GM12873 (cell line): ENCODE measurements around the gene IRAK2.
A peak's percentile ranks its signal among the peaks of the same experiment; 100 is the strongest.

Experiments used
- TF ChIP-seq, protein P1 (sequence below): IDR thresholded peaks from 2 replicates; pipeline ENCODE4 v1.5.1; 2012; ENCODE audit warnings: low read depth, mild to moderate bottlenecking, moderate library complexity, low read length, control low read depth; ENCODE audit not compliant: insufficient read depth; ENCODE audit errors: missing control alignments

Gene IRAK2

DNA sequence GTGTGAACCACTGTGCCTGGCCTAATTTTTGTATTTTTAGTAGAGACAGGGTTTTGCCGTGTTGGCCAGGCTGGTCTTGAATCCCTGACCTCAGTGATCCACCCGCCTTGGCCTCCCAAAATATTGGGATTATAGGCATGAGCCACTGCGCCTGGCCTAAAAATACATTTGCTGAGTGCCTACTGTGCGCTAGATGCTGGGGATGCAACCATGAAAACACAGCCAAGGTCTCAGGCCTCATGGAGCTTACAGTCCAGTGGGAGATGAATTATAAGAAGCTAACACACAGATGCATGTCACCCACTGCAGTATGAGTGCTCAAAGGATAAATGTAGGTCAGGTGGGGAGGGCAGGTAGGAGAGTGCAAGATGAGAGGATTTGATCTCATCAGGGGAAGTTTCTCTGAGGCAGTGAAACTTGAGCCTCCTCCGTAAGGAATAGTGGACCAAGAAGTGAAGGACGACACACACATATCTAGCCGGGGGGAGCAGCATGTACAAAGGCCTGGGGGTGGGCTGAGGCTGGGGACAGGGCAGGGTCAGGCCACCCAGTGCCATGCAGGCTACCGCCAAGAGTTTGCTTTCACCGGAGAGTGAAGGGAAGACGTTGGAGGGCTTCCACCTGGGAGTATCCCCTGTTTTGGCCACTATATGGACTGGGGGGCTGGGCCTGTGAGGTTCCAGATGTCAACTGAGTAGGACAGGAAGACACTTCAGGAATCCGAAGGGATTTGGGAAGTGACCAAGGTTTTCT, 24.3 kb downstream of the IRAK2 start:
- TF ChIP-seq, protein P1, sequence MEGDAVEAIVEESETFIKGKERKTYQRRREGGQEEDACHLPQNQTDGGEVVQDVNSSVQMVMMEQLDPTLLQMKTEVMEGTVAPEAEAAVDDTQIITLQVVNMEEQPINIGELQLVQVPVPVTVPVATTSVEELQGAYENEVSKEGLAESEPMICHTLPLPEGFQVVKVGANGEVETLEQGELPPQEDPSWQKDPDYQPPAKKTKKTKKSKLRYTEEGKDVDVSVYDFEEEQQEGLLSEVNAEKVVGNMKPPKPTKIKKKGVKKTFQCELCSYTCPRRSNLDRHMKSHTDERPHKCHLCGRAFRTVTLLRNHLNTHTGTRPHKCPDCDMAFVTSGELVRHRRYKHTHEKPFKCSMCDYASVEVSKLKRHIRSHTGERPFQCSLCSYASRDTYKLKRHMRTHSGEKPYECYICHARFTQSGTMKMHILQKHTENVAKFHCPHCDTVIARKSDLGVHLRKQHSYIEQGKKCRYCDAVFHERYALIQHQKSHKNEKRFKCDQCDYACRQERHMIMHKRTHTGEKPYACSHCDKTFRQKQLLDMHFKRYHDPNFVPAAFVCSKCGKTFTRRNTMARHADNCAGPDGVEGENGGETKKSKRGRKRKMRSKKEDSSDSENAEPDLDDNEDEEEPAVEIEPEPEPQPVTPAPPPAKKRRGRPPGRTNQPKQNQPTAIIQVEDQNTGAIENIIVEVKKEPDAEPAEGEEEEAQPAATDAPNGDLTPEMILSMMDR = no peak

DNA sequence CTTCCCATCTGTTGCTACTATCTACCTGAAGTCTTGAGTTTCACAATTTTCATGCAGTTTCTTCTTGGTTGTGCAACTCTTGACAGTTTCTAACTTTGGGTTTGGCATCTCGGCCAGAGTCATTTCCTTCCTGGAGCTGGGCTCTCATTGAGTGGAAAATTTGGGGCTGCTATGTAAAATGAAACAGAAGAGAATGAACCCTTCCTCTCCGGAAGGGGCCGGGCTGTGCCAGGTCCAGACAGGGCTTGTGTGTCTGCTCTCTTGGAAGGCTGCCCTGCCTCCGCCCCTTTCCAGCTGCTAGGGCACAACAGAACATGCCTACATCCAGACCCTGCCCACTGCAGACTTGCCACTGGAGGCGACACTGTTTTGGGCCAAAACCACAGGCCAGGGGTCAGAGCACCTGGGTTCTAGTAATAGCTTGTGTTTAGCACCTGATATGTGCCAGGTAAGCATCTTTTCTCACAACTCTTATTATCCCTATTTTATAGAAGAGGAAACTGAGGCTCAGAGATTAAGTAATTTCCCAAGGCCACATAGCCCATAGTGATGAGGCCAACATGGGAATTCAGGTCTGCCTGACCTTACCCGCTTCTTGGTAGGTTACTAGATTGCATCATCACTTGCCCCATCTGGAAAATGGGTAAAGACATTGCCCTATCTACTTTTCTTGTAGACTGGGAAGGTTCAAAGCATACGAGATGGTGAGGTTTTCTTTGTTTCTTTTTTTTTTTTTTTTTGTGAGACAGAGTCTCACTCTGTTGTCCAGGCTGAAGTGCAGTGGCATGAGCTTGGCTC, 25.0 kb downstream of the IRAK2 start:
- TF ChIP-seq, protein P1 = no peak

DNA sequence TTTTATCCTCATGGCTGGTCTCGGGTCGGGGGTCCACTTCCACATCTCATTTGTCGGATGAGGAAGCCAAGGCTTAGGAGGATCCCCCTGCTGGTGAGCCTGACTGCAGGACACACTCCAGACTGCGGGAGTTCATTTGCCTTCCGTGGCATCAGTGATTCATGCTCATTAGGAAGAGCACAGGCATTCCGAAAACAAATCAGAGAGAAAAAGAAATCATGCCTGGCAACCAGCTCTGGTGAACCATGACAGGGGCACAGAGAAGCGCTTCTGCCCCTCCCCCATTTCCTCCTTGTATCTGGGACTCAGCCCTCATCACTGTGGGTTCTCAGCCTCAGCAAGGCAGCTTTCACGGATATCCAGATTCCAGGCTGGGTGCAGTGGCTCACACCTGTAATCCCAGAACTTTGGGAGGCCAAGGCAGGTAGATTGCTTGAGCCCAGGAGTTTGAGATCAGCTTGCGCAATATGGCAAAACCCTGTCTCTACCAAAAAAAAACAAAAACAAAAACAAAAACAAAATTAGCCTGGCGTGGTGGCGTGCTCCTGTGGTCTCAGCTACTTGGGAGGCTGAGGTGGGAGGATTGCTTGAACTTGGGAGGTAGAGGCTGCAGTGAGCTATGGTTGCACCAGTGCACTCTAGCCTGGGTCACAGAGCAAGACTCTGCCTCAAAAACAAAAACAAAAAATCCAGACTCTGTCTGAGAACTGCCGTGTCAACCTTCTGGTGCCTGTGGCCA, 28.4 kb downstream of the IRAK2 start:
- TF ChIP-seq, protein P1 = peak; percentile 66

DNA sequence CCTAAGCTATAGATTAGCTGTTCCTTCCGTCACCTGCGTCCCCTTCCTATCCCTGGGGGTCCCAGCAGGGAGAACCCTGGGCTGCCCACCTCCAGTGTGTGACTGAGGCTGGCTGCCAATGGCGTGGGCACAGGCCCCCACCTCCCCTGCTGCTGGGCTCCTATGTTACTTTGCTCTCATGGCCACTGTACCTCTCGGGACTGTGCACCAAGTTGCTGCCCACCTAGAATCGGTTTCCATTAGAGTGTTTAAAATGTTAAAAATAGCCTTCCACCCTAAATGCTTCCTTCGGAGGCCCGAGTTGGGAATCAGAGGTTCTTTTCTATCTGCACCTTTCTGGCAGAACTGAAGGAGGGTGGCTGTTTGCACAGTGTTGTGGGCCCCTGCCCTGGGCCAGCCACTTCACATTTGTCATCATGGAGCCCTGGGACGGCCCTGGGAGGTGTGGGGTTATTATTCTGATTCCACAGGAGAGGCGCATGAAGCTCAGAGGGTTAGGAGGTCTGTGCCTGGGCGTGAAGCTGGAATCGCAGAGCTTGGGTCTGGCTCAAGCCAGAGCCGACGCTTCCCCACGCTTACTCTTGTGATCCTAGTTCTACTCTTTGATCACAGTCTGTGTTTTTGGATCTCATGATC, 29.1 kb downstream of the IRAK2 start:
- TF ChIP-seq, protein P1 = no peak

DNA sequence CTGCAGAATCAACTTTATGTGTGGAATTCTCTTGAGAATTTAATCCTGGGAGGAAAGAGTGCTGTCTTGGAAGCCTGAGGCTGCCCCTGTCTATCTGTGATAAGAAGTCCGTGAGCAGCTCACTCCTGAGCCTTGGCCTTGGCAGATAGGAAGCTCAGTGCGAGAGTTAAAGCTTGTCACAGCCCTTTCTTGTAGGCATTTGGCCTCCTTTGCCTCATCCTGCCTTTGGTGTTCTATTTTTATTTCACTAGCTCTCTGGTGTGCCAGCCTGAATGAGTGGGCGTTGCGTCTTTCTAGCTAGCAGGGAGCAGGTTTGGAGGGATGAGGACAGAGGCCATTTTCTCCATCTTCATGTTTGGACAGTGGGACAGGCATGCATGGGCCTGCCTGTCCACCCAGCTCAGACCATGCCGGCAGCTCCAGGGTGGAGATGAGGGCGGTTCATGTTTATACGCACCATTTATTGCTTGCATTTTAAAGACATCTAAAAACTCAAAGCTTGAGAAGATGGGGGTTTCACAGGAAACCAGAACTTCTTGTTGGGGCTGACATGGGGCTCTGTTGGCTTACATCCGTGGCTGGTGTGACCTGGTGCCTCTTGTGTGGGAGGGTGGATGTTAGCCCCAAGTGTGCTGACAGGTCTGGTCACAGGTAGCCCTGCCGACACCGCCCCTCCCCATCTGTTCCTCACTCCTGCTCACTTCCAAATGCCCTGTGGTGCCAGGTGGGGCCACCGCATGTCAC, 29.8 kb downstream of the IRAK2 start:
- TF ChIP-seq, protein P1 = no peak

DNA sequence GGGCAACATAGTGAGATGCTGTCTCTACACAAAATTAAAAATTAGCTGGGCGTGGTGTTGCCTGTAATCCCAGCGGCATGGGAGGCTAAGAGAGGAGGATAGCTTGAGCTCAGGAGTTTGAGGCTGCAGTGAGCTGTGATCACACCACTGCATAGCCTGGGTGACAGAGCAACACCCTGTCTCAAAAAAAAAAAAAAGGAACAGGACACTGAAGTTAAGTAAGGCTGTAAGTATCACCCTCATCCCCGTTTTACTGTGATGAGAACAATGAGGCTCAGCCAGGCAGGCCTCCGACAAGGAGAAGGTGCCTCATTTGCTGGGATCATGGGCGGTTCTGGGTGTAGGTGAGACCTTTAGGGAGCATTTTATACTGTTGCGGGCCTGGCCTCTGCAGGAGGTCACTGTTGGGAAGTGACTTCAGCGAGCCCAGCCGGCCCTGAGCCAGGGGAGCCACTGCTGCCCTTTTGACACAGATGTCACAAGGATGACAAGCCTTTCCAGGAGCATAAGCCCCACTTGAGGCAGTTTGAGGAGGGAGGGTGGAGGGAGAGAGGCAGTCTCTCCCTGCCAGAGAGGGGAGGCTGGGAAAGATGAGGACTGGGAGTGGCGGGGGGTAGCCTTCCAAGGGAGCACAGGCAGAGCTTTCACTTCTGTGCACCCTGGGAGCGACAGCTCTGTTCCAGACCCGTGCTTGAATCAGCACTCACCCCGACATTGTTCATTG, 30.8 kb downstream of the IRAK2 start:
- TF ChIP-seq, protein P1 = no peak
